ENCODE measurements around the gene ARGLU1.

The ARGLU1 gene

GRCh38 chr13:106499896-106500295 is 68.0 kb downstream of the ARGLU1 start:
- DNase-seq (ENCODE audit: low read depth): no peak

GRCh38 chr13:106499113-106499512 is 68.8 kb downstream of the ARGLU1 start:
- no peak for DNase-seq (ENCODE audit: low read depth)

GRCh38 chr13:106498571-106498970 is 69.4 kb downstream of the ARGLU1 start:
- DNase-seq (ENCODE audit: low read depth): no peak

GRCh38 chr13:106498158-106498557 is 69.8 kb downstream of the ARGLU1 start:
- DNase-seq (ENCODE audit: low read depth): no peak

GRCh38 chr13:106497079-106497478 is 70.9 kb downstream of the ARGLU1 start:
- no peak for DNase-seq (ENCODE audit: low read depth)

- no peak for DNase-seq (ENCODE audit: low read depth)
Observed at GRCh38 chr13:106496072-106496997, 71.6 kb downstream of the ARGLU1 start.

GRCh38 chr13:106494936-106495335 is 73.0 kb downstream of the ARGLU1 start:
- DNase-seq (ENCODE audit: low read depth): no peak

GRCh38 chr13:106494506-106494905 is 73.4 kb downstream of the ARGLU1 start:
- DNase-seq (ENCODE audit: low read depth): no peak

- no peak for DNase-seq (ENCODE audit: low read depth)
Observed at GRCh38 chr13:106493533-106494220, 74.3 kb downstream of the ARGLU1 start.

GRCh38 chr13:106492588-106493475 is 75.1 kb downstream of the ARGLU1 start:
- DNase-seq (ENCODE audit: low read depth): no peak

GRCh38 chr13:106491928-106492587 is 75.9 kb downstream of the ARGLU1 start:
- no peak for DNase-seq (ENCODE audit: low read depth)

All from activated T-cell treated with anti-CD3 and anti-CD28 coated beads for 24 hours (primary cell).